ENCODE results near the gene TMIGD3.

The TMIGD3 gene

DNA sequence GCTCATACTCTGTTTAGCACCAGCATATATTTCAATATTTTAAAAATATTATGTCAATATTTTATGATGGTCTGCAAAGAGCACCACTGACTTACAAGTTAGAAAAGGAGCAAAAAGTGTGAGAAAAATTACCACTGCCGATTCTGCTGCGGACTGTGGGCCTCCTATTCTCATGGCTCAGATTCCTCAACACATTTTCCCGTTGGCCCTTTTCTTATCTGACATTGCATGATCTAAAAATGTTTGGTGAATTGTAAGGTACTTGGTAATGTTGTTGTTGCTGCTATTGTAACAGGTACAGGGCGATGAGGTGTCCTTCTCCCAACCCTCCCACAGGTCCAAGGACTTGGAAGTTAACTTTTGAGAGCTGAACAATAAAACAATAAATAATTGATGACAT is 28.9 kb downstream of the TMIGD3 start:
- no peak for DNase-seq

DNA sequence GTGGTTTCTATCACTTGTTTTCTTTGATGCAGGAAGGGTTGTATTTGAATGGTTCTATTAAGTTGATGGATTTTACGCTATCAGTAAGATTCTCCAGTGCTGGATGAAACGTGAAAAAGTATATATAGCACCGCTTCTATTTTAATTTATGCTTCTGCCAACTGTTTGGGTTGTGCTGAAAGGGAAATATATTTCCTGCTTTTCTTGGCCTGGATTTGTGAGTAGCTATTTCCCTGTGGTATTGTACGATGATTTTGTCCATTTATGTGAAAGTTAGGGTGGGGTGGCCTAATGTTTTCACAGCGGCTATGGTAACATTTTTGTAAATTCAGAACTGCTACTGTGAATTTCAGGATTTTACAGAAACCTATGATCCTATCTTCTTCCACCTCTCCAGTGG is 29.3 kb downstream of the TMIGD3 start:
- DNase-seq = no peak

DNA sequence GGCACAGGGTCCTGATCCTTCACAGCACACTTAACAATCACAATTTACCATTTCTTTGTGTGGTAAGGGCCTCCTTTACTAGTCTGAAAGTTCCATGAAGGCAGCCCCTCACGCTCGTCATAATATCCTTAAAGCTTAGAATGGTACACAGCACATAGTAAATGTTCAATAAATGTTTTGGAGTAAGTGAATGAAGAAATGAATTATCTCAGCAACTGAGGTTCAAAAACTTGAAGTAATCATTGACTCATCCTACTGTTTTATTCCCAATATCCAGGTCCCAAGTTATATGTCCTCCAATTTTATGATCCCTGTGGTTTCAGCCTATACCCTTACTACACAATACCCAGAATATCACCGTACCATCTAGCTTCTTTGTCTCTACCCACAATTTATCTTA is 31.9 kb downstream of the TMIGD3 start:
- DNase-seq = no peak

DNA sequence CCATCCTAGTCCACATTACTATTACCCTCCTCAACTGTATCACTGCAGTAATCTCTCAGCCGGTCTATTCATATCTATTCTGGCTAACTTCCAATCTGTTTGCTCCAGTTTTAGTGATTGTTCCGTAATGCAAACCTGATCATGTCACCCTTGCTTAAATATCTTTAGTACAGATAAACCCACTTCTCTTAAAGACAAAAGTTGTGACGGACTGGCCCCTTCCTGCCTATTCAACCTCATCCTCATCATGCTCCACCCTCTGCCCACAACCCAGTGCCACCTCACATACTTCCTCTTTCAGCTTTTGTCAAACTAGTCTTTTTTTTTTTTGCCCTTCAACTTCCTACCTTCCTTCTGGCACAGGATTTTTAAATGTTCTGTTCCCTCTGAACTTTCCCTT is 32.4 kb downstream of the TMIGD3 start:
- DNase-seq = peak; percentile 89

DNA sequence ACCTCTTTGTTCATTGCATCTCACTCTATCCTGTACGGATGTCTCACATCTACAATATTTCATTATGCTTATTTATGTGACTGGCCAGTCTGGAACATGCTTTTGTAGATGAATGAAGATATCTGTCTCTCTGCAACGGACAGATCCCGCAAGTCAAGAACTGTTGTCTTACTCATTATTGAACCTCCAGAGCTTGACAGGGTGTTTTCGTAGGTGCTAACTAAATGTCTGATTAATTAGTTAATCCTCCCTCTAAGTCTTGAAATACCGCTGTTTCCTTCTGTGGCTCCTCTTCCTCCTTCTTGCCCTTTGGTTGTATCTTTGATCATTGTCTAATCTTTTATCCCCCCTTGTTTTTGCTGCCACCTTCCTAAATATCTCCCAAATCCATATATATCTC is 32.8 kb downstream of the TMIGD3 start:
- DNase-seq = no peak

DNA sequence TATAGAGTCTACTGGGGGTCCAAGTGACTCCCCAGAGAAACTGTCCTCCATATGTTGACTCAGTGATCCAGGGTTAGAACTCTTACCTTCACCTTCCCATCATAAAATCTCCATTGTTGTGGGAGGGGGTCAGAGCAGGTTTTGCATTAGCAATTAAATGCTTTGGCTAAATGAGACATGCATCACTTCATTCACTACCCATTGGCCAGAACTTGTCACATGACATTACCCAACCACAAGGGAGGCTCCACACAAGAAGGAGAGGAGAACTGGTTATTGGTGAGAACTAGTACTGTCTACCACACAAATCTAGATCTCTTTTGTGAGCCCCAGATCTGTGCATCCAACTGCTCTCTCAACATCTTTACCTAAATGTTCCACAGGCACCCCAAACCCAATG is 33.9 kb downstream of the TMIGD3 start:
- DNase-seq = no peak

DNA sequence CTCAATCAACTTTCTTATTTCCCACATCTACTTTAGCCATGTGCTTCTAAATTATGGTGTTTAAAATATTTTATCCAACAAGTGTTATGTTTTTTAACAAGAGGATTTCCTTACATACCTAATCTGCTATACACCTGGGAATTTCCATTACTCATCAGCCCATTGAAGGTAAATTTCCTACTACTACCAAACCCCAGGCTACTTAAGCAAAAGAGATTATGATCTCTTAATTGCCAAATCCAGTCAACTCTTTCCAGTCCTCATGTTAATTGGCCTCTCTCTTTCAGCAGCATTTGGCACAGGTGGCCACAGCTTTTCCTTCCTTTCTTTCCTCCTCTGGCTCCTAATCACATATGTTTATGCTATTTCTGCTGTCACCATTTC is 34.7 kb downstream of the TMIGD3 start:
- no peak for DNase-seq

DNA sequence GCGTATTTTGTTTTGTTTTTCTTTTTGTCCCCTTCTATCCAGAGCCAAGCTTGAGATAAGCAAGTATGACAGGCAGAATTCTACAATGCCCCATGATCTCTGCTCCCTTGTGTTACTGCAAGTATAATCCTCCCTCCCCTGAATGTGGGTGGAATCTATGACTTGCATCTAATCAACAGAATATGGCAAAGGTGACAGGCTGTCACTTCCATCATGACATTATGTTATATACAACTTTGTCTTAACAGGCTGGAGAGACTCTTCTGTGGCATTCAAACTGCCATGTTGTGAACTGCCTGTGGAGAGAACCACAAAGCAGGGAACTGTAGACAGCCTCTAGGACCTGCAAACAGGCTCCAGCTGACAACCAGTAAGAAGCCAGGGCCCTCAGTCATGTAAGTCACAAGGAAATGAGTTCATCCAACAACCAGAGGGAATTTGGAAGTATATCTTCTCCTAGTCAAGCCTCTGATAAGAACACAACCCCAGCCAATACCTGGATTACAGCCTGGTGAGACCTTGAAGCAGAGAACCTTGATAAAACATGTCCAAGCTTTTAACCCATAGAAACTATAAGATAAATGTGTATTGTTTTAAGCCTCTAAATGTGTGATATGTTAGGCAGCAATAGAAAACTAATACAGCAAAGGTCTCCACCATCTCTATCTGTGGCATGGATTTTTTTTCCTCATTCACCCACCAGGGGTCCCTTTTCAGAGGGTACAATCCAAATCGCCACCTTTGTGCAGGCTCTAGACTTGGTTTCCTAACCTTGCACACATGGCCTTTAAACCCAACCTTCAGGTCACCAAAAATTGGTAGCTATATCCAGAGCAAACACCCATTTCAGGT is 35.3 kb downstream of the TMIGD3 start:
- DNase-seq = no peak

DNA sequence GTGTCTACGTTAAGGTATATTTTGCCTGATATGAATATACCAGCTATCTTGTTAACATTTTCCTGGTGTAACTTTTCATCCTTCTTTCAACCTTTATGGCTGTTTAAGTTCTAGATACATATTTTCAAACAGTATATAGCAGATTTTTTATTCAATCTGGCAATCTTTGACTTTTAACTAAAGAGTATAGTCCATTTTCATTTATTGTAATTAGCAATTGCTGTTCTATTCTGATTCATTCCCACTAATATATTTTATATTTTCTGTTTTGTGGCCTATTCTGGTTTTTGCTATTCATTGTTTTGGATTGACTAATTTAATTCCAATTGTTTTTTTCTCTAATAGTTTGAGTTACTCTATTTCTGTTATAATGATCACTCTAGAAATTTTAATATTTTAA is 37.0 kb downstream of the TMIGD3 start:
- no peak for DNase-seq

DNA sequence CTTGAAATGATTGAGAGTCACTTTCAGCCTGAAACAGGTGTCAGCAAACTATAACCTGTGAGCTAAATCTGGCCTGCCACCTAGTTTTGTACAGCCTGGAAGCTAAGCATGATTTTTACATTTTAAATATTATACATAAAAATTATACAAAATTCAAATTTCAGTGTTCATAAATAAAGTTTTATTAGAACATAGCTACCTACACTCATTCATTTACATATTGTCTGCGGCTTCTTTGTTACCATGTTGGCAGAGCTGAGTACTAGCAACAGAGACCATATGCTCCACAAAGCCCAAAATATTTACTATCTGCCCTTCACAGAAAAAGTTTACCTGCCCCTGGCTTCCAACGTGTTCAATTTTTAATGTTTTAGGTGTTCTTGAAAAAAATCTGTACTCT is 37.7 kb downstream of the TMIGD3 start:
- DNase-seq = no peak

DNA sequence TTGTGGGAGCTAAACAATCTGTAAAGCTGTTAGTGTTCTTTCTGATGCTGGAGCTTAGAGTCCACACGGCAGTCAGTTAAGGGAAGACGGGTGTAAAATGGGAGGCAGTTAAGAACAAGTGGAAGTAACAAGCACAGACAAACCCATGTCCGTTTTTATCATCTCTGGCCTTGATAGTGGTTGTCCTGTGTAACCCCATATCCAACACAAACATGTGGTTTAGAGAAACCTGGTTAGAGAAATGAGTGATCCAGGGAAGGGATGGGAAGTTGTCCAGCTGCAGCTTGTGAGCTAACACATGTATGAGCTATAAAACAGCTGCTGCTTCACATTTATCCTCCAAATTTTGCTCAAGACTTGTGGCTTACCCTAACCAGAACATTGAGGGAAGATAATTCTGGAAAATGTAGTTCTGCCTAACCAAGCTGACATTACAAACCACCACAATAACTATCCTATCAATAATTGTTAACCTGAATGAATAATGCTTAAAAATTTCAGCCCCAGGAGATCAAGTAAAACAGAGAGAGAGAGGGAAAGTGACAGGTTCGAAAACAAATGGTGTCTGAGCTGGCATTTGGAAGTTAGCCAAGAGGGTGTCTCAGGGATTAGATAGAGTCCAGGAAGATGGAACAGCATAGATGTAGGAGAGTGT is 40.3 kb downstream of the TMIGD3 start:
- DNase-seq = no peak

DNA sequence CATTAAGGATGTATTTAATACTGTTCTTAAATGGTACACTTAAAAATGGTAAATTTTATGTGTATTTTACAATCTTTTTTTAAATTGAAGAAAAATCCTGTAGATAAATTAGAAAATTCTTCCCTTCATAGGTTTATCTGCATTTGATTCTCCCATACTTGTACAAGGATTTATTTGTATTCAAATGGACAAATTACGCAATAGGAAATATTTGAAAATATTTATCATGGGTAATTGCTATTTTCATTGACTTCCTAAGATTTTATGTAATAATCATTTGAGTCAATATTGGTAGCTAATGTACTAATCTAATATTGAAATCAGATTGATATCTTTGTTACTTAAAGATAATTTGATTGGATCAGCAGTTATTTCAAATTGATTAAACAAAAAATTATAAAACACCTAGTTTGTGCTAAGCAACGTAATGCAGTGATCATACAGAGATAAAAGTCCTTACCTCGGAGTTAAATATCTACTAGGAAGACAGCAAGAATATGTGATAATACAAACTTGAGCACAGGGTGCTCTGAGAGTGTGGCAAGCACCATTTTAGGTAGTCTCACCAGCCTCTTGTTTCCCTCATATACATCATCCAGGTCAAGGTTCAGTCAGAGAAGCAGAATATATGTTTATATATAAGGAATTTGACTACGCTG is 40.9 kb downstream of the TMIGD3 start:
- no peak for DNase-seq

DNA sequence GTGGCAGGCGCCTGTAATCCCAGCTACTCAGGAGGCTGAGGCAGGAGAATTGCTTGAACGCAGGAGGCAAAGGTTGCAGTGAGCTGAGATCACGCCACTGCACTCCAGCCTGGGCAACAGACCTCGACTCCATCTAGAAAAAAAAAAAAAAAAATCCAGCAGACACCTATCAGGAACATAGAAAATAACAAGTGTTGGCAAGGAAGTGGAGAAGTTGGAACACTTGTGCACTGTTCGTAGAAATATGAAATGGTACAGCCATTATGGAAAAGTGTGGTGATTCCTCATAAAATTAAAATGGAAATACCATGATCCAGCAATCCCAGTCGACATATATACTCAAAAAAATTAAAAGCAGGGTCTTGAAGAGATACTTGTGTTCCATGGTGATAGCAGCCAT is 41.7 kb downstream of the TMIGD3 start:
- no peak for DNase-seq

DNA sequence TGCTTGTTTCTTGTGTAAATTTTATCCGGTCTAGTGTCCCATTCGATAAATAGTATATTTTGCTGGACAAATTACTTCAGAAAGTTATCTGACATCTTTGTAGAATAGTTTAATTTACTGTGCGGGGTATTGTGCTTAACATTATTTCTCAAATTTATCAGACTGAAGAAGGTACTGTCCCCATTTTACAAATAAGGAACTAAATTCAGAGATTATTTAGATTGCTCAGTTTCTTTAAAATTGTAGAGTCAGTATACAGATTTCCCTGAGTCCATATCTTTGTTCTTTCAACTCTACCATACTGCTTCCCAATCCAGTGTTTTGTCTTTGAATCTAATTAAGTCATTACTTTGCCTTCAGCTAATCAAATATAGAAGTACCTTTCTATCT is 47.8 kb downstream of the TMIGD3 start:
- no peak for DNase-seq

DNA sequence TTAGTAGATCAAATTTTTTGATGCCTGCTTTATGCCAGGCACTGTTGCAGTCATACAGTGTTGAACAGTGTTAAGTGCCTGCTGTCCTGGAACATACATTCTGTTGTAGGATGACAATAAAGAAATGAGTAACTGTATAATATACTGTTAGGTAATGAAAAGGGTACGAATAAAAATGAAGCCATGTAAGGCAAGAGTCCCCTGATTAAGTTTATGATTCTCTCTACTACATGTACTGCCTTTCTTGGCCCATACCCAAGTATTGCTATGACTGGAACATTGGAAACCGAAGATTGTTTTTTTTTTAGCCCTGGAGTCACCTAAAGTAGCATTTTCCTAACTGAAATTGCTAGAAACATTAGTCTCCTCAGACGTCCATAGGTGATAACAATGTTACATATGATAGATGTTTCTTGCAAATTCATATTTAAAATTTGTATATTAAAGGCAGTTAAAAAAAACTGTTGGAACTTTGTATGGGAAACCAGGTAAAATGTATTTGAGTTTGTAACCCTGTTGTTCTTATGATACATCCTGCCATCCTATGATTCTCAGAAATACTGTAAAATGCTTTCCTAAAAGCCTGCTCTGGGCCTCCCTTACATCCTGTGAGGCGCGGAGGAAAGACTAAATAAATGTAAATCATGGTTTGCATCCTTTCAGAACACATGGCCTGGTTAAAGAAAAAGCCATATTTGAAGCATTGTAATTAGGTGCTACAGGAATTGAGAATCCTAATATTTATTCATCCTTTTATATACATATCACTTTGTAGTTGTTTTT is 48.4 kb downstream of the TMIGD3 start:
- DNase-seq = no peak

DNA sequence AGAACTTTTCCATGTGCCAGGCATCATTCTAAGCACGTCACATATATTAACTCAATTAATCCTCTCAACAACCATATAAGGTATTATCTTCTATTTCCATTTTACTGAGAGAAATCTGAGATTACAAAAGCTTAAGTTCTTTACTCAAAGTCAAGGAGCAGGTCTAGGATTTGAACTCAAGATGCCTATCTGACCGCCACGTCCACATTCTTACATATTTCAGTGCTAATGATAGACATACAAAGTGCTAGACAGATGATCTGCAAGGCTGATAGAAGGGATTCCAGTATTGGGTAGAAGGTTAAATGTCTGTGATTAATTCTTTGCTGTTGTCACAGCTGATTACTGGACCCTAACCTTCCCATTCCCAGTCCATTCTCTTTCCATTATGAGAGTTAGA is 49.7 kb downstream of the TMIGD3 start:
- DNase-seq = no peak

DNA sequence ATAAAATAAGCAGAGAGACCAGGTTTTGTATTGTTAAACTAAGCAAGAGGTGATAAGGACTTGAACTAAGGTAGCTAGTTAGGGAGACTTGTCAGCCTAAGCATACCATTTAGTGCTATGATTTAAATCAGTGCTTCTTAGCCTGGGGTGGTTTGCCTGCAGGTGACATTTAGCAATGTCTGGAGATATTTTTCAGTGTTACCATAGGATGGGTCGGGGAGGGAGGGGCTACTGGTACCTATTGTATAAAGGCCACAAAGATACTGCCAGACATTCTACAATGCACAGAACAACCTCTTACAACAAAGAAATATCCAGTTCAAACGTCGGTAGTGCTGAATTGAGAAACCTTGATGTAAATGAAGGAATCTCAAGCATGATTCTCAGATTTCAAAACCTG is 50.9 kb downstream of the TMIGD3 start:
- no peak for DNase-seq

DNA sequence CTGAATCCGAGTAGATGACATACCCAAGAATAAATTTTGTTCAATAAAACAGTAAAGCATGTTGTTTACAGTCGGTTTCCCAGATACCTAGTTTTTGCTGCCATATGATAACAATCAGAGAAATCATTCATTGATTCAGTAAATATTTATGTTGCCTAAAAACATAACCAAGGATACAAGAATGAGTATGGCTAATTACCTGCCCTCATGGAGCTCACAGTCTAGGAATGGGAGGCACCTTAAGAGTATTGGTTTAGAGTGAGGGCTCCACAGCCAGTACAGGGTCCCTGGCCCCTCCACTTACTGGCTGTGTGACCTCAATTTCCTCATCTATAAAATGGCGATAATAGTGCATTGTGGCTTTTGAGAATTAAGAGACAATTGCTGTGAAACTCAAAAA is 53.2 kb downstream of the TMIGD3 start:
- no peak for DNase-seq

DNA sequence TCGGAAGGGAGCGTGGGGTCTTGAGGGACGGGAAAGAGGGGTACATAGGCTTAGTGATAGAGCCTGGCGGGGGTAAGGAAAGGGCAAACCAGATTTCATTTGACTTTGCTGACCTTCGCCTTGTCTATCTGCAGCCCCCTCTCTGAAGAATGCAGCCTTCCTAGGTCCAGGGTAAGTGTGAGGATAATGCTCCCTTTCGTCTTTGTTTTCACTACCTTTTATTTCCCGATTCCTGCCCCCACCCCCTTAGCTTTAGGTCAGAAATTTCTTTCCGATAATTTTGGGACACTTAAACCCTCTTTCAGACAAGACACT is 53.8 kb downstream of the TMIGD3 start:
- DNase-seq = no peak

DNA sequence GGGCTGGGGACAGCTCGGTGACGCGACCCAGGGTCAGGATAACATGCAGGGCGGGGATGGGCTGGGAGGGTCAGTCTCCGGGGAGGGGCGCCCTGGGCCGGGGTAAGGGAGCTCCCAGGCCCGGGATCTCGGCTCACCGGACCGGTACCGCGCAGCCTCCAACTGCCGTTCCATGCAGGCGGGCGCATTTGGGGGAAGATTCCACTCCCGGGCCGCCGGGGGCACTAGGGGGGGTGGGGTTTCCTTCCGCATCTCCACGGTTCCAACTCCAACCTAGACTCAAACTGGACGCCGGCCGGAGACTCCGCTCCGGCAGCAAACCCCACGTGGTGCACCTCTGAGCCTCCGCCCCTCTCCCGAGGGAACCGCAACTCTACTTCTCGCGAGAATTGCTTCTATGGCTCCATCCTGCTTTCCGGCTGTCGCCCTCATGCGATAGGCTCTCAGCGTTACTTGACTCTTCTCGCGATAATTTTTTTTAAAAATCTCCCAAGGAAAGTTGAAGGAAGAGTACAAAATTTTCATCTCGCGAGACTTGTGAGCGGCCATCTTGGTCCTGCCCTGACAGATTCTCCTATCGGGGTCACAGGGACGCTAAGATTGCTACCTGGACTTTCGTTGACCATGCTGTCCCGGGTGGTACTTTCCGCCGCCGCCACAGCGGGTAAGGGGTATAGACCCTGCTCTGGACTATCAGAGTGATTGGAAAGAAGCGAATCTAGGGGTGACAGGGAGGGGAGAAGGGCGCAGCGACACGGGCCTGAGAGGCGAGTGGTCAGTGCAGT is 54.3 kb downstream of the TMIGD3 start, which contains the start of the genes ATP5PB and WDR77:
Gene ATP5PB, plus strand, starts transcription at position 547 of the 785 bp plus-strand sequence. Its CDS starts 78 bp downstream, at position 625.
Gene WDR77, minus strand, starts transcription at position 339 of the 785 bp plus-strand sequence. Its CDS starts 87 bp downstream, at position 252.
- DNase-seq = peak; percentile 97

DNA sequence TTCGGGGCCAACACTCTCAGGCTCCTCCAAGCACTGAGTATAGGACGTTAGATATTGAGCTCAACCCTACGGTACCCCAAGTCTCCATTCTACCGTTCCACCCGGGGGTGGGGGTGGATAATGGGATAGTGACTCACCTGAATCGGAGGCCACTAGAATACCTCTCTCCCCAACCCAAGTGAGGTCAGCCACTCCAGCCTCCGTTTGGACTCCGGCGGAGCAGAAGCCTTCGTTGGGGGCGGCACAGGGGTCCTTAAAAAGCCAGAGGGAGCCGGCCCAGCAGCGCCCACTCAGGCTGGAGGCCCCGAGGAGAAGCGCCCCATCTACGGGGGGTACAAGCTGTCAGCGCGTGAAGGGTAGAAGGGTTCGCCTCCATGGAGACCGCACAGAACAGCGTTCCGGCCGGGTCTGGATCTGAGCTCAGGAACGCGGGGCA is 54.9 kb downstream of the TMIGD3 start:
- no peak for DNase-seq
